ENCODE results near the gene VGLL2.

The VGLL2 gene

DNA sequence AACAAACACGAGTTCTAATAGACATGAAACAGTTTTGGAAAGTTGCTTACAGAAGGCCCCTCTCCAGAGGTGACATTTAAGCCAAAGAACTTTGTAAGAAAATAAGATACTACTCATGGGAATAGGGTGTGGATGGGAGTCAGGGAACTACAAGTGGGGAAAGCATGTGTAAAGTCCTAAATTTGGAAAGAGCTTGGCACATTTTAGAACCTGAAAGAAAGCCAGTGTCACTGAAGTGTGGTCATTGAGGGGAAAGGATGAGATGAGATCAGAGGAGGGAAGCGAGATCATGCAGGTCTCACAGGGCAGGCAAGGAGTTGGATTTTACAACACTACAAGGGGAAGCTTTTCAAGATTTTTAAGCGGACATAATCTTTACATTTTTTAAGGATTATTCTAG is 38.0 kb downstream of the VGLL2 start:
- no peaks in the 10 kb centered on the region for H3K9me2 ChIP-seq (replicated peaks; ENCODE audit: insufficient read depth, low read length)
- no peak overlapping the region for H2AFZ ChIP-seq (ENCODE audit: low read depth, low read length, severe bottlenecking)
- no peaks in the 10 kb centered on the region for H3K79me2 ChIP-seq (ENCODE audit: insufficient read depth, low read length)
- H3K4me2 ChIP-seq (ENCODE audit: low read depth, low read length, poor library complexity, severe bottlenecking) = no peak overlapping the region
- no peaks in the 10 kb centered on the region for H3K27me3 ChIP-seq (ENCODE audit: low read length)
- no peaks in the 10 kb centered on the region for H3F3A ChIP-seq (ENCODE audit: insufficient read depth)
- no peaks in the 10 kb centered on the region for H4K20me1 ChIP-seq (ENCODE audit: low read depth, low read length)
- no peaks in the 10 kb centered on the region for H3K9me3 ChIP-seq (ENCODE audit: insufficient read depth, low read length)
- H3K4me3 ChIP-seq (ENCODE audit: insufficient read depth, low read length, poor library complexity, severe bottlenecking) = no peak overlapping the region
- TF ChIP-seq, protein P1, sequence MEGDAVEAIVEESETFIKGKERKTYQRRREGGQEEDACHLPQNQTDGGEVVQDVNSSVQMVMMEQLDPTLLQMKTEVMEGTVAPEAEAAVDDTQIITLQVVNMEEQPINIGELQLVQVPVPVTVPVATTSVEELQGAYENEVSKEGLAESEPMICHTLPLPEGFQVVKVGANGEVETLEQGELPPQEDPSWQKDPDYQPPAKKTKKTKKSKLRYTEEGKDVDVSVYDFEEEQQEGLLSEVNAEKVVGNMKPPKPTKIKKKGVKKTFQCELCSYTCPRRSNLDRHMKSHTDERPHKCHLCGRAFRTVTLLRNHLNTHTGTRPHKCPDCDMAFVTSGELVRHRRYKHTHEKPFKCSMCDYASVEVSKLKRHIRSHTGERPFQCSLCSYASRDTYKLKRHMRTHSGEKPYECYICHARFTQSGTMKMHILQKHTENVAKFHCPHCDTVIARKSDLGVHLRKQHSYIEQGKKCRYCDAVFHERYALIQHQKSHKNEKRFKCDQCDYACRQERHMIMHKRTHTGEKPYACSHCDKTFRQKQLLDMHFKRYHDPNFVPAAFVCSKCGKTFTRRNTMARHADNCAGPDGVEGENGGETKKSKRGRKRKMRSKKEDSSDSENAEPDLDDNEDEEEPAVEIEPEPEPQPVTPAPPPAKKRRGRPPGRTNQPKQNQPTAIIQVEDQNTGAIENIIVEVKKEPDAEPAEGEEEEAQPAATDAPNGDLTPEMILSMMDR (IDR thresholded peaks at IDR 0.05; ENCODE audit: insufficient read depth, low read length, poor library complexity, severe bottlenecking) = no peak
- no peak for TF ChIP-seq EZH2phosphoT487 (conservative IDR thresholded peaks at IDR 0.05; ENCODE audit: low read length)
- no peaks in the 10 kb centered on the region for H3K36me3 ChIP-seq (ENCODE audit: low read length)
- no peak overlapping the region for H3K27ac ChIP-seq (ENCODE audit: low read depth, low read length)
- H3K9ac ChIP-seq (ENCODE audit: low read length) = no peak overlapping the region

DNA sequence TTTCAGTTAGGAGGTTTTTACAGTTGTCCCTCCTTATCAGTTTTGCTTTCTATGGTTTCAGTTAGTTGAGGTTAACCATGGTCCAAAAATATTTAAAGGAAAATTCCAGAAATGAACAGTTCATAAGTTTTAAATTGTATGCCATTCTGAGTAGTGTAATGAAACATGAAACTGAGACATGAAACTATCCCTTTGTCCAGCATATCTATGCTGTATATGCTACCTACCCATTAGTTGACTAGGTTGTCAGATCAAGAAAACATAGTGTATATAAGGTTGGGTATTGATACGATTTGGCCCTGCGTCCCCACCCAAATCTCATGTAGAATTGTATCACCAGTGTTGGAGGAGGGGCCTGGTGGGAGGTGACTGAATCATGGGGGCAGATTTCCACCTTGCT is 39.1 kb downstream of the VGLL2 start:
- Histone ChIP-seq H3K4me3 (ENCODE audit: insufficient read depth, low read length, poor library complexity, severe bottlenecking) (no peak overlapping the region), H3K4me2 (ENCODE audit: low read depth, low read length, poor library complexity, severe bottlenecking) (no peak overlapping the region), H3K9ac (ENCODE audit: low read length) (no peak overlapping the region), H2AFZ (ENCODE audit: low read depth, low read length, severe bottlenecking) (no peak overlapping the region), H3K9me3 (ENCODE audit: insufficient read depth, low read length) (no peaks in the 10 kb centered on the region), H3K27me3 (ENCODE audit: low read length) (no peaks in the 10 kb centered on the region), H3K36me3 (ENCODE audit: low read length) (no peaks in the 10 kb centered on the region), H3K79me2 (ENCODE audit: insufficient read depth, low read length) (no peaks in the 10 kb centered on the region), H4K20me1 (ENCODE audit: low read depth, low read length) (no peaks in the 10 kb centered on the region), H3K27ac (ENCODE audit: low read depth, low read length) (no peak overlapping the region), H3F3A (ENCODE audit: insufficient read depth) (no peaks in the 10 kb centered on the region), H3K9me2 (replicated peaks; ENCODE audit: insufficient read depth, low read length) (no peaks in the 10 kb centered on the region)
- TF ChIP-seq, protein P1 (IDR thresholded peaks at IDR 0.05; ENCODE audit: insufficient read depth, low read length, poor library complexity, severe bottlenecking) = no peak
- TF ChIP-seq EZH2phosphoT487 (conservative IDR thresholded peaks at IDR 0.05; ENCODE audit: low read length) = no peak

DNA sequence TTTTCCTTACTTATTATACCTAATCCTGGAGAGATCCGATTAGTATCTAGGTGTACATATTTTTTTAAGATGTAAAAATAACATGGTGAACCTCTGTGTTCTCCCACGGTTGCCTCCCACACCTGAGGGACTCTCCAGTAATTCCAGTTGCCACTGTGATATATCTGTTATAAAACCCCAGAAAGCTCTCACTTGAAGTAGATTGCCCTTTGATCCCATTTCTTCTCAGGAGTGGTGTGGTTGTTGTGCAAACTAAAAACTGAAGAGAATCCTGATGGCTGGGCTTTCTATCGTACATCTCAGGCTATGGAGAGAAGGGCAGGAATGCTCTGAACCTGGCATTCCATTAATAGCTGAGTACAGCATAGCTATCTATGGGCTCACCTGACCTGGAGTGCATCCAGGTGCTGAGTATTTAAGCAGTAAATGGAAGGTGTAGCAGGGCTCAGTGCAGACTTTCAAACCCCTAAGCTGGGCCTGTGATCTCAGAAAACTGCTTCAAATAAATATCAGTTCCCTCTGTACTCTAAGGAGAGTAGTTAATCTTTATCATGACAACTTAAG is 41.0 kb downstream of the VGLL2 start:
- H2AFZ ChIP-seq (ENCODE audit: low read depth, low read length, severe bottlenecking) = no peak overlapping the region
- H3K4me3 ChIP-seq (ENCODE audit: insufficient read depth, low read length, poor library complexity, severe bottlenecking) = no peak overlapping the region
- no peak overlapping the region for H3K27ac ChIP-seq (ENCODE audit: low read depth, low read length)

More for the DNA sequence above, 41.0 kb downstream of the VGLL2 start:
- Histone ChIP-seq H3K79me2 (ENCODE audit: insufficient read depth, low read length) (no peaks in the 10 kb centered on the region), H3K36me3 (ENCODE audit: low read length) (no peaks in the 10 kb centered on the region), H3K27me3 (ENCODE audit: low read length) (no peaks in the 10 kb centered on the region), H4K20me1 (ENCODE audit: low read depth, low read length) (no peaks in the 10 kb centered on the region), H3K9ac (ENCODE audit: low read length) (no peak overlapping the region), H3K9me3 (ENCODE audit: insufficient read depth, low read length) (no peaks in the 10 kb centered on the region), H3F3A (ENCODE audit: insufficient read depth) (no peaks in the 10 kb centered on the region), H3K4me2 (ENCODE audit: low read depth, low read length, poor library complexity, severe bottlenecking) (no peak overlapping the region), H3K9me2 (replicated peaks; ENCODE audit: insufficient read depth, low read length) (no peaks in the 10 kb centered on the region)
- no peak for TF ChIP-seq EZH2phosphoT487 (conservative IDR thresholded peaks at IDR 0.05; ENCODE audit: low read length)
- TF ChIP-seq, protein P1 (IDR thresholded peaks at IDR 0.05; ENCODE audit: insufficient read depth, low read length, poor library complexity, severe bottlenecking) = no peak
